ENCODE results near the gene SDK2.

DNA sequence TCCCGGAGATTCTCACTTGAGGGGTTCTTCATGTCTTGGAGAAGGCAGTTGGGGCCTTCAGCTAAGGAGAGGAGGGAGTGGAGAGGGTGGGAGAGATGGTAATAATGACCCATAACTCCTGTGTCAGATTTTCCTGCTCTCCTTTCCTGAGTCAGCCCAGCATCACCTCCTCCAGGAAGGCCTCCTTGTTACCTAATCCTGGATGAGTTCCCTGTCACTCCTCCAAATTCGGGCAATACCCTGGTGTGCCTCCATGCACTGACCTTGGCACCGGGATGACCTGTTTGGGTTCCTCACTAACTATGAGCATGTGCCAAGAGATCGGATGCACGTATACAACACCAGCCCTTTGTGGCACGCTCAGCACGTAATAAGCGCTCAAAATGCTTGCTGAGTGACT is 38.8 kb downstream of the SDK2 start:
- TF ChIP-seq CTCF (IDR thresholded peaks at IDR 0.05) (no peak), POLR2A (IDR thresholded peaks at IDR 0.05) (no peak)
